GM18520 (cell line): ENCODE data around the gene KCNJ4.

Source experiments
- ATAC-seq: cut with Tn5 transposase; IDR thresholded peaks from one replicate; pipeline ENCODE4 v1.9.1; 2021; ENCODE audit not compliant: unreplicated experiment

KCNJ4 gene

DNA sequence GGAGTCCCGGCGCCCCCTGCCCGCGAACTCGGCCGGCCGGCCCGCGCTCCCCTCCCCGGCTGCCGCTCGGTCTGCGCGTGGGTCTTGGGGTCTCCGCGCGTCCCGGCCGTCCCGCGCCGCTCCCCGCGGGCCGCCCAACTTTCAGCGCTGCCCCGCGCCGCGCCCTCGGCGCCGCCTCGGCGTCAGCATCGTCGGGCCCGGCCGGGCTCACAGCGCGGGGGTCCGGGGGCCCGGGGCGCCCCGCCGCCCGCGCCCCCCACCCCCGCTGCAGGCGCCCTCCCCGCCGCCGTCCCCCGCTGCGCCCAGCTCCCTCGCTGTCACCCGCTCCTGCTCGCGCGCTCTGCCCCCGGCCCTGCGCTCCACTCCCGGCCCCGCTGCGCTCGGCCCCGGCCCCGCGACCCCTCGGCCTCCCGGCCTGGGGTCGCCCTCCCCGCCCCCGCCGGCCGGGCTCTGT is at the start of gene KCNJ4:
Gene KCNJ4, minus strand, starts transcription at position 124 of the 454 bp plus-strand sequence. CDS start 27,067 bp downstream, outside the sequence.
- ATAC-seq = no peak

DNA sequence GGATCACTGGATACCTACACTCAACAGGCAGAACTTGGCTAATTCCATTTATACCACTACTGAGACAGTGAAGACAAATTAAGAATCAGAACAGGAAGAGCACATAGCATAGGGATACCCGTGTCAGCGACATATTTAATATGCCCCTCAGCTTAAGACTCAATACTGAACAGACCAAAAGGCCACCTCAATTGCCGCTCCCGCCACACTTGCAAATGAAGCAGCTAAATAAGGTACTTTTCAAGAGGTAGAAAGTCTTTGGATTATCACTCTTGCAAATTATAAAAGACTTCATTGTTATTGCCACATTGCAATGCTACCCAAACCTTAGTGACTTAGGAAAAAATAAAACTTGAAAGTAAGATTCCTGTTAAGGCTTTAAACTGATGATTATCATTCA is 48.0 kb upstream of the KCNJ4 start:
- no peak for ATAC-seq

DNA sequence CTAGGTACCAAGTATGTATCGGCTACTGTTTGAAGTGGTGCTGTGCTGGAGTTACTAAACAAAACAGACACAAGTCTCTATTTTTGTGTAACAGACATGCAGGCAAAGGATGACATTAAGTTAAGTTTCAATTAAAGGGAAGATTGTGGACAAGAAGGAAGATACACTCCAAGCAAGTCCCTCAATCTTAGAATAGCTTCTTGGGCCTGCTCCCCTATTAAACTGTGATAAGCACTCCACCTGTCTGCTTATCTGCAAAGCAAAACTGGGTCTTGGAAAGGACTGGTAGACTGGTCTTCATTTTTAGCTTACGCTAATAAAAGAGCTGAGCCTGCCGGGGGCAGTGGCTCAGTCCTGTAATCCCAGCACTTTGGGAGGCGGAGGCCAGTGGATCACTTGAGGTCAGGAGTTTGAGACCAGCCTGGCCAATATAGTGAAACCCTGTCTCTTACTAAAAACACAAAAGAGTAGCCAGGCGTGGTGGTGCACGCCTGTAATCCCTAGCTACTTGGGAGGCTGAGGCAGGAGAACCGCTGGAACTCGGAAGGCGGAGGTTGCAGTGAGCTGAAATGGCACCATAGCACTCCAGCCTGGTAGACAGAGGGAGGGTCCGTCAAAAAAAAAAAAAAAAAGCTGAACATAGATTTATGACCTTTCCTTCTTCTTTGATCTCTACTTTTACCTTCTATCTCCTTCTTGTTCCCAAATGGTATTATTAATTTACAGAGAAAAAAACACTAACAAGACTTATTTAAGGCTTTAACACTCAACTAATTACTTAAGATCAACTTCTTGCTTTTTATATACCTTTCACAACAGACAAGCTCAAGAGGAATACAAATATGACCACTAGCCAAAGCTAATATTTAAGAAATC is 47.0 kb upstream of the KCNJ4 start:
- no peak for ATAC-seq

DNA sequence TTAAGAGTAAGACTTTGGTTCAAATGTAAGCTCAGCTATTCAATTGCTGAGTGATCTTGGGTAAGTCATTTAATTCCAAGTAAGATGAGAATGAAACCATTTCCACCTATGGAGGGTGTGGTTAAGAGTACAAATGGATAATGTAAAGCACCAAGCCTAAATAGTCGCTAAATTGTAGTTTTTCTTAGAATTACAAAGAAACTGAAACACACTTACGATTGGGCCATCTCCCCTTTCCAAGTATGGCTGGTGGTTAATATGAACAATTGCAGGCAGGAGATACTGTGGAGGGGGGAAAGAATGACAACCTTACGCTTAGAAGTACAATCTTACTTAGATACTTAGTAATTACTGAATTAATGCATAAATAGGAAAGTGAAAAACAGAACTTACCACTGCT is 42.9 kb upstream of the KCNJ4 start:
- no peak for ATAC-seq

DNA sequence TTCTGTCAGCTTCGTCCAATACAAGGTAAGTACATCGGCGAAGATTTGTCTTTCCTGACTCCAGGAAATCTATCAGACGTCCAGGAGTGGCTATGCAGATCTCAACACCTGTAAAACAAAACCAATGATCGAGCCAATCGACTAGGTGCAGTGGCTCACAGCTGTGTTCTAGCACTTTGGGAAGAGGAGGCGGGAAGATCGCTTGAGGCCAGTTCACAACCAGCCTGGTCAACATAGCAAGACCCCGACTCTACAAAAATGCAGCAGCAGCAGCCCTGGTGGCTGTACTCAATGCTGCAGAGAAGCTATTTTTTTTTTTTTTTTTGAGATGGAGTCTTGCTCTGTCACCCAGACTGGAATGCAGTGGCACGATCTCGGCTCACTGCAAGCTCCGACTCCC is 39.9 kb upstream of the KCNJ4 start:
- no peak for ATAC-seq

DNA sequence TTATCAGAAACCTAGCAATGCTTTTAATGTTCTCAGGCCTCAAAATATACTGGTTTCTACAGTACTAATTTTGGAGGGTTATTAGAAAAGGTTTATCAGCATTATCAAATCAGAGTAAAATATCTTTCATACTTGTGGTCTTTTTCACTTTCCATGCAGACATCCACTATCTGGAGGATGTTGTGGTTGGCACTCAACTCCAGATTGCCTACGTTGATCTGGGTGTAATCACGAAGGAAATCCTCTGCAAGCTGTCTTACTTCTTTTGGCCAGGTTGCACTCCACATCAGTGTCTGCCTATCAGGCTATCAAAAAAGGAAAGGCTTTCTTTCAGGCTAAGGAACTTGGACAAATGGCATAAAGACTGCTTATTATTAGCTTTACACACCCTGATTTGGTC is 39.5 kb upstream of the KCNJ4 start:
- ATAC-seq = no peak

DNA sequence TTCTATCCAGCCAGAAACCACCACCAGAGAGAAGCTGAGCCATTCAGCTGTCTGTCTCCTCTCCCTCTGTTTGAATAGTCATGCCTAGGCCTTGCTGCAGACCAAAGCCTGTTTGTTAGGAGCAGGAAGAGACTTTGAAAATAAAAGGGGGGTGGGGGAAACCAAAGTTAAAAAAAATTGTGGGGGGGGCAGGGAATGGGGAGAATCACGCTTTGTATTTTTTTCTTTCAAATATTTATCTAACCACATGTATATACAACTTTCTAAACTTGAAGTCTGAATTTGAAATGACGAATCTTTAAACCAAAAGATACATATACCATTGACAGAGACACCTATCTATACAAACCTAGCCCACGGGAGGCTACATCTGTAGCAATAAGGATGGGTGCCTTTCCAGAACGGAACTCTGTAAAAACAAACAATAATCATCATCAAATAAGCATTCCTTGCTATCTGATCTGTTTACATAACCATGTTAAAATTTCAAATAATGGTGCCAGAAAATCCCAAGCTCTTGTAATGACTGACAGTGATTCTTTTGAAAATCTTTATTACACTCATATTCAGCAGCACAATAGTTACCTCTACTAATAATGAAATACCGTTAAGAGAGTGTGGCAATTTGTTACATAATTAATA is 36.8 kb upstream of the KCNJ4 start:
- no peak for ATAC-seq

DNA sequence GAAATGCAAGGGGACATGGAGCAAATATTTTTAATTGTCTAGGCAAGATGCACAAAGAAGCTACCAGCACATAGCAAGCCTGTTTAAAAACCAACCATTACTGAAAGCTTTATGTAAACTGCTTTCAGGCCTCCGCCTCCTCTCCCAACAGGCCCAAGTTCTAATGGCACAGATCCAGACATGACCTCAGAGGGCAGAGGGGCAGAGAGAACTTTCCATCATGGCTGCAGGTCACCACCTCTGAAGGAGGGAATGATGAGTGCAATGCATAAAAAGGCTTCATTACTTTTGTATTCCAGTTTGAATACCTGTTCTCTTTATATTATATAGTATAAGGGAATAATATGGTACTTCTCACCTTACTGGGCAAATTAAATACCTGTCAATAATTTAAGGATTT is 35.9 kb upstream of the KCNJ4 start:
- no peak for ATAC-seq

DNA sequence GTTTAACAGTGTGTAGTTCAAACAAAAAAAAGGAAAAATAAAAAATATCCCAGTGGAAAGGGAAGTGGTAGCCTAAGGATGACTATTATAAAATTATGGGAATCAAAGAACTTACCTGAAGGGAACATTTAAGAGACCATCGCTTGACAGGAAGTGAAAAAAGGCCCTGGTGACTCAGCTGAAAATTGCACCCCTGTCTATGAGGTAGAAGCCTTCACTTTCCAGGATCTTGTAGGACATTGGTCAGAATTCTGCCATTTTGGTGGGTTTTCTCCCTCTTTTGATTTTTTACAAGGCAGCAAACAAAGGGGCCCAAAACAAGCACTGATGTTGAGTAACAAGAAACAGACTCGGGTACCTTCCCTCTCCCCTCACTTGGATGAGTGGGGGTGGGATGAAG is 35.5 kb upstream of the KCNJ4 start:
- ATAC-seq = no peak

DNA sequence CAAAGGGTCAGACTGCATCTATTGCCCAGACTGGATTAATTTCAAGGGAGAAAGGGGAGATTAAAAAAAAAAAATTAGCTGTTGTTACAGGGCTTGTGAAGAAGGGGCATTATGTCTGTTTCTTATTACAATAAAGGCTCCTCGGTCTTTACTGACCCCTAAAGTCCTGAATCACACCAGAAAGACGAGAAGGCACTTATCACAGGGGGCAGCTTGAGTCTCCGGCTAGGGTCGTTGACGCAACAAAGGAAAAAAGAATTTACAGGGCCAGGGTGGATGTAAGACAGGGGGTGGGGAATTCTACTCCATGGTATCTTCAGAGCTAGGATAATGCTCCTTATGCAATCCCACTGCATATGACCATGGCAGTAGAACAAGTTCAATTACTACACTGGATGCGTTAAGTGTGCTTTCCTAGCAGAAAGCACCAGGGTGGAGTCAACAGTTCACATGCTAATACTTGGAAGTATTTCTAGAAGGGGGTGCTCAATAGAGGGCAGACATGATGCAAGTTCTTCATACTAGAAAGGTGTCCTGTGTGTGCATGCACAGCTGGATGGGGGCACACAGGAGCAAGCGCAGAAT is 34.7 kb upstream of the KCNJ4 start:
- no peak for ATAC-seq

DNA sequence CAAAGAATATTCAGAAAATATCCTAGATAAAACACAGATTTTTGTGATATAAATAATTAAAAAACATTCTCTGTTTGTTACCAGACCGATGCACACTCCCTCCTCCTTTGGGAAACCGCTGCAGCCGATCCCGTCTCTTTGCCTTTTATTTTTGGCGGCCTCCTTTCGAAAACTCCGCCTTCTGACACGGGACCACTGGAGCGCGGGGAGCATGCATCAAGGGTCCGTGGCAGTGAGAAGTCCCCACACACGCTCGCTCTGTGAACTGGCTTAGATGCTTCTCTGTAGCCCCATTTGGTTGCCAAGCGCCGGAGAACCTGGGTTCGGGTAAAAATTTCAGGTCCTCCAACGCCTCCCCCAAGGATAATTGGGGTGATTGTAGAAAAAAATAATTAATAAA is 34.1 kb upstream of the KCNJ4 start:
- no peak for ATAC-seq

DNA sequence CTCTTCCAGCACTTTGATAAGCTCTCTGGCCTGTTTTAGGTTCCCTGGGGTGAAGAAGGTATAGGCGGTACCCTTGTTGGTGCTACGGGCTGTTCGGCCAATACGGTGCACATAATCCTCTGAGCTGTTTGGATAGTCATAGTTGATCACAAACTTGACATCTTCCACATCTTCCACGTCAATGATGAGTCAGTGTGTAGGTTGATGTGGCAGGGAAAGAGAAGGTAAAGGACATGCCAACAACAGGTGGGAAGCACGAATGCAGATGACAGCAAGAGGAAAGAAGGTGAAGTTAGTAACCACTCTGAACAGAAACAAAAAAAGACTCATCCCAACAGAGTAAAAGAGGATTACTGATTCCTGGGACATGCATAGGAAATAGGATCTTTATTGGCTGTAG is 32.9 kb upstream of the KCNJ4 start:
- ATAC-seq = no peak

DNA sequence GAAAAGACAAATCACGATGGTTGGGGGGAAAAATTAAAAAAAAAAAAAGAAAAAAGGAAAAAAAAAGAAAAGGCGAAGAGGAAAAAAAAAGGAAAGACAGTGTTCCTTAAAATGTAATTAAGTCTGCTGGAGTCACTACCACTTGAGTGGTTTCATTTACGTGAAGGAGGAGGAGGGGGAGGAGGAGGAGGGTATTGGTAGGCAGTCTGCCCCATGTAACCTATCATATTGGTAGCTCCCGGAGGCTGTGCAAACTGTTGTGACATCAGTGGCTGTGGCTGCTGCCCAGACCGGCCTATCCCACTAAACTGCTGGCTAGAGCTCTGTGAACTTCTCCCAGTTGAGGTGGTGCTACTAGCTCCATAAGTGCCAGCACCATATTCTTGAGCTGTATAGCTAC is 30.8 kb upstream of the KCNJ4 start:
- no peak for ATAC-seq

DNA sequence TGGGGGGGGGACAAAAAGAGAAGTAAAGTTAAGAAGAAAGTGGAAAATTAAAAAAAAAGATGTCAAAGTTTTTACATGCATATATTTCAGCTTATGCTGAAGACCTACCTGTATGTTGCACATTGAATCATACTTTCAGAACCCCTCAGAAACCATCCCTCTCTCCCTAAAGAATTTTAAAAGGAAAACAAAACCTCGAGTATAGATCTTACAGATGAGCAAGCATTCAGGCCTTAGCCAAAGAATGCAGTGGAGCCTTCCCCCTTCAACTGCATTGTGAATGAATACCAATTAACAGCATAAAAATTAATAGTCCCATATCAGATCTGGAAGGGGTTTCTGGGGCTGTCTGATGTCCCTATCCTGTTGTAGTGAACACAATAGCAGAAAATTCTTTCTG is 29.2 kb upstream of the KCNJ4 start:
- no peak for ATAC-seq

DNA sequence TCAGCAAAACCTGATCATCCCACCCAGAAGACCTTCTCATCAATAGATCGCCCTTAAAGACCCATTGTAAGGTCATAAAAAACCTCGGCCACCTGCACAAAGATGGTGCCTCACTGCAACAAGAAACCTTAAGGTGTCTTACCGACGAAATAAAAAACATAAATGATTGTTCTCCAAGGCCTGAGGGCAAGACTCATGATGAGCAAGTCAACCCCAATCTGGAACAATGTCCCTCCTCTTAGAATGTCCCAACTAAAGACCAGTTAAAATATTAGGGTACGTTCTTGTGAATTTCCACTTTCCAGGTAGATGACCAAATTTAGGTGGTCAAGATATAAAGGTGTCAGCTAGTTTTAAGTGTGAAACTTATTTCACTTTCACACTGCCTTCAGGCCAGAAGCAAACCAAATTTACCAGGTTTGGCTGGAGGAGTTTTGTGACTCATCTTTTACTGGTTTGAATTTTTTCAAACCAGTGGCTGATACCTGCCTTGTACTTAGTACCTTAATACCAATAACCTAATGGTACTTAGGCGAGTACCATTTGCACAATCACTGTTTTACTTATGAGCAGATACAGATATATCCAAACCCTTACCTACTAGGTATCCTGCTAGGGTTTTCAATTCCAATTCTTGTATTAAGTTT is 27.8 kb upstream of the KCNJ4 start:
- no peak for ATAC-seq

DNA sequence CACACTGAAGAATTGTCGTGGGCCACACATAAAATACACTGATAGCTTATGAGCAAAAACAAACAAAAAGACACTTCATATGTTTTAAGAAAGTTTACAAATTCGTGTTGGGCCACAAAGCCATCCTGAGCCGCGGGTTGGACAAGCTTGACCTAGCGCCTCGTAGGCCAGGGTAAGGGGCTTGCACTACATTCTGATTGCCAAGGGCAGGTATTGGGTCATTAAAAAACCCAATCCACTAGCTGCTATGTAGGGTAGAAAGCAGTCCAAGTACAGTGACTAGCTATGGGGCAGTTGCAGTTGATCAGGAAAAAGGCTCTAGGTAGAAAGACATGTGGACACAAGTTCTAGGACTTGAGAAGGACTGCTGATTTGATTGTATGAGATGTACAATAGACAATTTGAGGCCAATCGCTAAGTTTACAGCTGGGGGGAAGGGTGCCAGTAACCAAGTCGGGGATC is 26.9 kb upstream of the KCNJ4 start:
- ATAC-seq = no peak

DNA sequence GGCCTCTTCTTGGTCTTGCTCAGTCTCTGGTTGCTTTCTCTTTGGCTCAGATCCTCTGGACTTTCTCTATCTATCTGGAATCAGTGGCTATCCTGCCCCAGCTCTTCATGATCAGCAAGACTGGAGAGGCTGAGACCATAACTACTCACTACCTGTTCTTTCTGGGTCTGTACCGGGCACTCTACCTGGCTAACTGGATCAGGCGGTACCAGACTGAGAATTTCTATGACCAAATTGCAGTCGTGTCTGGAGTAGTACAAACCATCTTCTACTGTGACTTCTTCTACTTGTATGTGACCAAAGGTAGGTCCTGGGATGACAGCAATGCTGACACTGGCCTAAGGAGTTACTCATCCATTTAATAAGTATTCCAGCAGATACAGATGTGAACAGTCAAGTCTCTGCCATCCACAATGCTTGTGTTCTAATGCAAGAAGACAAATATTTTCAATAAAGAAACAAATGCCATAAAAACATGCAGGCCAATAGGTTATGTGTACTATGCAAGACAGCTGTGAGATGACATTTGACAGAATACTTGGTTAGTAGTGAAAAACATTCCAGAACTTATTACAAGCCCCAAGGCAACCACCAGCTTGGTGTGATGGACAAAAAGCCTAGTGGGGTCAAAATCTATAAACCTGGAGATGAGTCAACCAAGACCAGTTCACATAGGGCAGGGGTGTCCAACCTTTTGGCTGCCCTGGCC is 26.3 kb upstream of the KCNJ4 start:
- no peak for ATAC-seq

DNA sequence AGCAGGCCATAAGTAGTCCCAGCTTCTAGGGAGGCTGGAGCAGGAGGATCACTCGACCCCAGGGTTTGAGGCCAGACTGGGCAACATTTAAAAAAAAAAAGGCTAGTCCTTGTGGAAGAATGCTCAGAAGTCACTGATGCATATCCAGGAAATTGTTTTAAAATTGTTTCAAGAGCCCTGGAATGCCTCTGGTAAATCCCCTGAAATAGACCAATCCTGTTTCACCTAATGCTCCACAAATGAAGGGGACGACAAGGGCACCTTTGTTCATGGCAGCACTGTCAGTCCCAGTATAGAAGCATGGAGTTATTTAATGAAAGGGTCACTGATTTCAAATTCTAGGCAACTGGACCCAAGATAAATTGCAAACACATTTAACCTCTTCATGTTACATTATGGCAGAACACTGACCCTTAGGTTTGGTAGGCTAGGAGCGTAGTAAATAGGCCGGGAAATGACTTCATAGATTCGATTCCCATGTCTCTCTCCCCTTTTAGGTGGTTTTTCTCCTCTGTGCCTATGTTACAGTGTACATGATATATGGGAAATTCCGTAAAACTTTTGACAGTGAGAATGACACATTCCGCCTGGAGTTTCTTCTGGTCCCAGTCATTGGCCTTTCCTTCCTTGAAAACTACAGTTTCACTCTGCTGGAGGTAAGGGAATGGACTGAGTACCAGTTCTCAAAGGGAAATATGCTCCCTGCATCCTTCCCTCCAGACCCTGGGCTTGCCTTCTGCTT is 24.3 kb upstream of the KCNJ4 start:
- ATAC-seq = no peak

DNA sequence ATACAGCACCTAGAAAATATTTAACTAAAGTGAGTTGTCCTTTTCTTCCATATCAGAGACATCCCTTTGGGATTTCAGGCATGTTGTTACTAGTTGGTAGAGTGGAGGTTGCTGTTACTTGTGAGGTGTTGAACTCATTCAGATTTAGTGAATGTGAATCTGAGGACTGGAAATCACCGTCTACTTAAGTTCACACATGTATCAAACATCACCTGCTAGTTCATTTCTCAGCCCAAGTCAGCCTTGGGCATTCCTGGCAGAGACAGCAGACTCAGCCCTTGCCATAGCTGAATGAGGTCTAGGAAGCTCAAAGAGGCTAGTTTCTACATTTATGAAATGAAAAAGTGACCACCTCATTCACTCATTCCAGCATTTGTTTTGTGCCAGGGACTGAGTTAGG is 22.6 kb upstream of the KCNJ4 start:
- ATAC-seq = no peak

DNA sequence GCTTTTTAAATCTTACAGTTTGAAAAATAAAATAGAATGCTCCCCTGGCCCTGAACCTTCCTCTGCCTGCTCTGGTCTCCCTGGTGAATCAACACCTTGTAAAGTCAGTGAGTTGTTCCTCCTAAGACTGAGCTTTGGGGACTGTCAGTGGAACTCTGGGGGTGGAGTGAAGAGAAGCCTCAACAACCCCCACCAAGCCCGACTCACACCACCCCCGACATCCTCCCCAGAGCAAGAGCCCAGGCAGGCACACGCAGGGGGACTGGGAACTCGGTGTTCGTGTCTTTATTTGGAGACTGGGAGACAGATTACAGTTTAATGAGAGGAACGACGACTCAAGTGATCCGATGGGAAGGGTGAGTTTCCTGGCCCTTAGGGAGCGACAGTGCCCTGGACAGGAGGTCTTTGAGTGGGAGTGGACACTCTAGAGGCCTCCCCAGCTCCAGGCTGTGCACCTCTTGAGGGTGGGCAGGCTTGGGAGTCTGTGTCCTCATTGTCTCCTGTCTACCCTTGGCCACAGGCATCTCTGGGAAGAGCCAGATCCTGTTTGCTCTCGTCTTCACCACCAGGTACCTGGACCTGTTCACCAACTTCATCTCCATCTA is 19.1 kb upstream of the KCNJ4 start:
- no peak for ATAC-seq
